ENCODE data around the gene LARP4.
"Not testable (repeated sequence)": the region's sequence is repeated elsewhere in the genome, so short reads cannot be mapped to it uniquely, and the experiment has no call there.

Gene LARP4

DNA sequence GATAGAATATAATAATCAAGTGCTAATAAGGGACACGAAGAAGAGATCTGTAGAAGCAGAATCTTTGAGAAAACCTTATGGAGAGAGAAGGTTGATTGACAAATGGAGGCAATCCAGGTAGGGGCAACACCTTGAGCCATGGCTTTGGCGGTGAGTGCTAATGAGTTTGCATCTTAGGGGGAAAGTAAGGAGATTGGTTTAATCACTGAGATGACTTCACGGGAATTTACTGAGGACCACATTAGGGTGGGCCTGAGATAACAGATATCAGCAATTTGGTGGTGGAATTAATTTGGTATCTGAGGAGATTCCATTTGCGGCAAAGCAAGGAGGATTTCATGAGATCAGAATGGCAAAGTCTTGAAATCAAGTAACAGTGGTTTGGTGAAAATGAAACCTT is 1.8 kb upstream of the LARP4 start:
- no peak for DNase-seq (ENCODE audit: low read depth)
- H3K4me3 ChIP-seq (ENCODE audit: low read depth, low read length) = no peak overlapping the region

DNA sequence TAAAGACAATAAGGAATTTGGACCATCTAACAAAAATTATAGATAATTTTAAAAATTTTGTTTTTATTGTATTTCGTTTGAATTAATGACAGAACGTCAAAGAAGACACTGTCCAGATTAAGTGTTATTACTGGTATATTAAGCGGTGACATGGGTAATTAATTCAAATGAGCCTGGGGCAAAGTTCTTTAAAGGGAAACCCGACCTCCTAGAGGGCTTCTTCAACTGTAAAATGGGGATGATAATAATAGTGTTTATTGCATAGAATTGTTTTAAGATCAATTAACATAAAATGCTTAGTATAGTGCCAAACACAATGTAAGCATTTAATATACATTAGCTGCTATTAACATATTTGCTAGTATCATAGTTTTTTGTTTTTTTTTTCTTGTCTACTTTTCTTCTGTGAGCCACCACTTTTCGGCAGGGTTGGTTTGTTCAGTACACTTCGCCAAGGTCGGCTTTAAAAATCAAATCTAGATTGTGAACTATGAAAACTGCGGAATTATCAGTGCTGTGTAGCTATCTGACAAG is 514 bp upstream of the LARP4 start:
- H3K4me3 ChIP-seq (ENCODE audit: low read depth, low read length) = peak overlapping the region; percentile 93
- no peak for DNase-seq (ENCODE audit: low read depth)

DNA sequence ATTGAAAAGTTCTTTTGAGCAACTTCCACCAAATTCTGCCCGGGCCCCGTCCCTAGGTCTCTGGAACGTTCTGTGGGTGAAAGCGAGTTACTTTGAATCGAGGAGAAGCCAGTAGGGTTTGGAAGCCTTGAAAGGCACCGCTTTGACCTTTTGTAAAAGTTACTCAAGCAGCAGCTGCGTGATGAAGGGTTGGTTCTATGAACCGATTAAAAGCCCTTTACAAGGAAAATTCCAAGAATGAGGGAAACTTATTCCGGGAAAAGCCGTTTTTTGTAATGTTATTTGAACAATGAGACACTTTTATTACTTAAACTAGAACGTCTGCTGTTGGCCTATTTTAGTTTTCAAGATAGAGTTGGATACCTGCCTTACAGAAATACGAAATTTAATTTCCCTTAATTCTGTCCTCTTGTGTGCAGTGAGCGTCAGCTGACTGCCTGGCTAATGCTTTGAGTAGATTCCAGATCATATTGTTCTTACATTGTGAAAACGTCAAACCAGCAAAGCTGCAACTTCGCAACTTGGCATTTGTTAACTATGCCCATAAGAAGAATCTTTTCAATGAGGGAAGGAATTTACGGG is 906 bp downstream of the LARP4 start:
- DNase-seq (ENCODE audit: low read depth) = no peak
- H3K4me3 ChIP-seq (ENCODE audit: low read depth, low read length) = peak overlapping the region; percentile 93

DNA sequence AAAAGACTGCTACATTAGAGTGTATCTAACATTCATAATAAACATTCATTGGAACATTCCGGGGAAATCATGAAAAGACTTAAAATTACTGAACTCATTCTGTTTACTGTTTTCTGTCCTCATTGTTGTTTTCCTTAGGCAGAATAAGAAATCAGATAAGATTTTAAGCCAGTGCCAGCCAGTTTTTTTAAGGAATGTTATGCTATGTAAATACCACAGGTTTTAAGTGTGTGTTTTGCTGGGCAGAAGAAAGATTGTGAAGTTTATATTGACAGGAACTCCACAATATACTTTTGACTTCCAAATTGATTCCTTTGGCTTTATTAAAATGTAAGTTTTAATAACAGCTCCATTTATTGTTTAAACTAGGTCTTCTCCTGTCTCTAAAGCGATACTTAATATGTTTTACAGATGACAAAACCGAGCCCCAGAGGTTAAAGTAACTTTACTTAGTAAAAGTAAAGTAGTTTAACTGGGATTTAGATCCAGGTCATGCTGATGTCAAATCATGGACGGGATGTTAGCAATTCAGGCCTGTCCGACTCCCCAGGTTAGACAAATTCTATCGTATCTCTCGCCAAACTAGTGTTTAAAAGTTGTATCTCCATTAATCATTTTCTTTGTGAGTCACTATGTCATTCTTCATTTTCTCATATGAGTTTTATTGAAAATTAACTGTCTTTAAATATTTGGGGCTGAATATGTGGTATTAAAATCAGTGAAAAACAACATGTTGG is 1.7 kb downstream of the LARP4 start:
- H3K4me3 ChIP-seq (ENCODE audit: low read depth, low read length) = peak overlapping the region; percentile 93
- no peak for DNase-seq (ENCODE audit: low read depth)

DNA sequence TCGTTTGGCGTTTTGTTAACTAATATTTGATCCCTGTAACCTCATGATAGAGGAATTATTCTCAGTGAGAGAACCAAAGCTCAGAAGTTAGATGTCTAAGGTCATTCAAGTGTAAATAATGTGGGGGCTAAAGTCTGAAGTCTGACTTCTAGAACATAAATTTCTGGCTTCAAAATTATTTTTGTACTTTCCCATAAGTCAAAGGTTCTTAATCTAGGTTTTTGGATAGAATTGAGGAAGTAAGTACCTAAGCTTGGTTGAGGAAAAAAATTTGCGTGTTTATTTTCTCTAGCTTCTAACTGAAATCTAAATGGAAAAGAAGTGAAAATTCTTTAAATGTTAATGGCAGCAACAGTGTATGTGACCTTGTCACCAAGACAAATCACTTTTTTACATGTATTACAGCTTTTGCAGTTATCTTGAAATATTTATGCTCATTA is 2.3 kb downstream of the LARP4 start:
- peak overlapping the region; percentile 93 for H3K4me3 ChIP-seq (ENCODE audit: low read depth, low read length)
- DNase-seq (ENCODE audit: low read depth) = no peak

DNA sequence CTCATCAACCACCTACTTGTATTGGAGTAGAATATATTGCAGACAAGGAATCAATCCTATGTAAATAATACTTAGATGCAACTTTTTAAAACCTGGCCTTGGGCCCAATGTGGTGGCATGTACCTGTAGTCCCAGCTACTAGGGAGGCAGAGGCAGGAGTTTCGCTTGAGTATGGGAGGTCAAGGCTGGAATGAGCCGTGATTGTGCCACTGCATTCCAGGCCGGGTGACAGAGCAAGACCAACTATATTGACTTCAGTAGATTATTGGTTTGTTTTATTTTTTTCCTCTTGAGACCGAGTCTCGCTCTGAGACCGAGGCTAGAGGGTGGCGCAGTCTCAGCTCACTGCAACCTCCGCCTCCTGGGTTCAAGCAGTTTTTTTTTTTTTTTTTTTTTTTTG is 3.6 kb downstream of the LARP4 start:
- DNase-seq (ENCODE audit: low read depth) = no peak
- no peak overlapping the region for H3K4me3 ChIP-seq (ENCODE audit: low read depth, low read length)

DNA sequence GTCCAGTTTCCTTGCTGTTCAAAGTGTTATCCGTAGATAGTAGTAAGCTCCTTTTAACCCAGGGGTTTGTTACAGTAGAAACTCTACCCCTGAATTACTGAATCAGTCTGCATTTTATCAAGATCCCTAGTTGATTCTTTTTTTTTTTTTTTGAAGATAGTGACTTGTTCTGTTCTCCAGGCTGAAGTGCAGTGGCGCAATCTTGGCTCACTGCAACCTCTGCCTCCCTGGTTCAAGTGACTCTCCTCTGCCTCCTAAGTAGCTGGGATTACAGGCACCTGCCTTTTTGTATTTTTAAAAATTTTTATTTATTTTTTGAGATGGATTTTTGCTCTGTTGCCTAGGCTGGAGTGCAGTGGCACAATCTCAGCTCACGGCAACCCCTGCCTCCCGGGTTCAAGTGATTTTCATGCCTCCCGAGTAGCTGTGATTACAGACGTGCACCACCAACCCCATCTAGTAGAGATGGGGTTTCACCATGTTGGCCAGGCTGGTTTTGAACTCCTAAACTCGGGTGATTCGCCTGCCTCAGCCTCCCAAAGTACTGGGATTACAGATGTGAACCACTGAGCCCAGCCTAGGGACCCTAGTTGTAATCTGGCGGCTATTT is 10.5 kb downstream of the LARP4 start:
- DNase-seq (ENCODE audit: low read depth) = no peak
- no peak overlapping the region for H3K4me3 ChIP-seq (ENCODE audit: low read depth, low read length)

DNA sequence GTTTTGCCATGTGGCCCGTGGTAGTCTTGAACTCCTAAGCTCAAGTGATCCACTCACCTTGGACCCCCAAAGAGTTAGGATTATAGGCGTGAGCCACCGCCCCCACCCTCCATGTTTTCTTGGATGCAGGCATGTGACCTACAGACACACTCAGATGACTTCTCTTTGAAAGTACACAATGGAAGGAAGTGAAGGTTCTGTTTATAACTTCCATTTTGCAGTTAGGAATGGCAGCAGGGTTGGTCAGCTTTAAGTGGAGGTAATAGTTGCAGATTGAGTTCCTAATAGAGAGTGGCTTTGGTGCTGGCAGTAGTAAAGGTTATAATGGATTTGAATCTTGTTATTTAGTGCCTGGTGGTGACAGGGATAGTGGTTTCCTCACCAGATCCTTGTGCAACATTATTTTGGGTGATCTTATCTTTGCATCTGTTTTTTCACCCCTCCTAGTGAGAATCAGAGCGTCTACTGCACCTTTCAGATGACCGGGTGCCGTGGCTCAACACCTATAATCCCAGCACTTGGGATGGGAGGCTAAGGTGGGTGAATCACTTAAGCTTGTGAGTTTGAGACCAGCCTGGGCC is 15.3 kb downstream of the LARP4 start:
- no peak for DNase-seq (ENCODE audit: low read depth)
- H3K4me3 ChIP-seq (ENCODE audit: low read depth, low read length) = no peak overlapping the region

DNA sequence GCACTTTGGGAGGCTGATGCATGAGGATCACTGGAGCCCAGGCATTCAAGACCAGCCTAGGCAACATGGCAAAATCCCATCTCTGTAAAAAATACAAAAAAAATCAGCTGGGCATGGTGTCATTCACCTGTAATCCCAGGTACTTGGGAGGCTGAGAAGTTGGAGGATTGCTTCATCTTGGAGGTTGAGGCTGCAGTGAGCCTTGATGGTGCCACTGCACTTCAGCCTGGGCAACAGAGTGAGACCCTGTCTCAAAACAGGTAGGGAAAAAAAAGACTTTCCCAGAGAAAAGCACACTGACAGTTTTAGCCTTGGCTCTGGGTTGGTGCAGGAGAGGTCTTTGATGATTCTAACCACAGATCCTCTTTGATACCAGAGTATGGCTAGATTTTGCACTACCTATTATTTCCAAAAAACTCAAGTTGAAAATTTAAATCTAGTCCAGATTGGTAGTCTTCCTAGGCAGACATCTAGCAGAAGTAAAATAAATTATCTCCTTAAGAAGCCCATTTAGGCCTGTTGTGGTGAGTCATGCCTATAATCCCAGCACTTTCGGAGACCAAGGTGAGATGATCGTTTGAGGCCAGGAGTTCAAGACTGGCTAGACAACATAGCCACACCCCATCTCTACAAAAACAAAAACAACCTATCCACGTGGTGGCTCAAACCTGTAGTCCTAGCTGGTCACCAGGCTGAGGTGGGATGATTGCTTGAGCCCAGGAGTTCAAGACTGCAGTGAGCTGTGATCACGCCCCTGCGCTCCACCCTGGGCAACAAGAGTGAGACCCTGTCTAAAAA is 18.6 kb downstream of the LARP4 start:
- H3K4me3 ChIP-seq (ENCODE audit: low read depth, low read length) = no peak overlapping the region
- no peak for DNase-seq (ENCODE audit: low read depth)

DNA sequence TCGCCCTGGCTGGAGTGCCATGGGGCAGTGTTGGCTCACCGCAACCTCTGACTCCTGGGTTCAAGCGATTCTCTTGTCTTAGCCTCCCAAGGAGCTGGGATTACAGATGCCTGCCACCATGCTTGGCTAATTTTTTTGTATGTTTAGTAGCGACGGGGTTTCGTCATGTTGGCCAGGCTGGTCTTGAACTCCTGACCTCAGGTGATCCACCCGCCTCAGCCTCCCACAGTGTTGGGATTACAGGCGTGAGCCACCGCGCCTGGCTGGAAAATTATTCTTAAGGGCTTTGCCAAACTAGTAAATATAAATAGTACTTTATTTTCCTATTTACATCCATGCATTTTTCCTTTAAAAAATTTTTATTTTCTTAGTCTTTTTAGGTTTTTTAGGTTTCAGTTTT is 22.2 kb downstream of the LARP4 start:
- not testable (repeated sequence) for H3K4me3 ChIP-seq (ENCODE audit: low read depth, low read length); DNase-seq (ENCODE audit: low read depth)

DNA sequence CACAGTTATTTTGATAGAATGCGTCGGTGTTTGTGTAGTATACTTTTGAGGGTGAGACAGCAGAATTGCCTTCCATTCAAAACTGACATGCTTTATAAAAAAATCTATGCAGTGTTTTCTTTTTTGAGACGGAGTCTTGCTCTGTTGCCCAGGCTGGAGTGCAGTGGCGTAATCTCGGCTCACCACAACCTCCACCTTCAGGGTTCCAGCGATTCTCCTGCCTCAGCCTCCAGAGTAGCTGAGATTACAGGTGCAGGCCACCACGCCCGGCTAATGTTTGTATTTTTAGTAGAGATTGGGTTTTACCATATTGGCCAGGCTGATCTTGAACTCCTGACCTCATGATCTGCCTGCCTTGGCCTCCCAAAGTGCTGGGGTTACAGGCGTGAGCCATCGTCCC is 22.7 kb downstream of the LARP4 start:
- DNase-seq (ENCODE audit: low read depth); H3K4me3 ChIP-seq (ENCODE audit: low read depth, low read length): not testable (repeated sequence)

DNA sequence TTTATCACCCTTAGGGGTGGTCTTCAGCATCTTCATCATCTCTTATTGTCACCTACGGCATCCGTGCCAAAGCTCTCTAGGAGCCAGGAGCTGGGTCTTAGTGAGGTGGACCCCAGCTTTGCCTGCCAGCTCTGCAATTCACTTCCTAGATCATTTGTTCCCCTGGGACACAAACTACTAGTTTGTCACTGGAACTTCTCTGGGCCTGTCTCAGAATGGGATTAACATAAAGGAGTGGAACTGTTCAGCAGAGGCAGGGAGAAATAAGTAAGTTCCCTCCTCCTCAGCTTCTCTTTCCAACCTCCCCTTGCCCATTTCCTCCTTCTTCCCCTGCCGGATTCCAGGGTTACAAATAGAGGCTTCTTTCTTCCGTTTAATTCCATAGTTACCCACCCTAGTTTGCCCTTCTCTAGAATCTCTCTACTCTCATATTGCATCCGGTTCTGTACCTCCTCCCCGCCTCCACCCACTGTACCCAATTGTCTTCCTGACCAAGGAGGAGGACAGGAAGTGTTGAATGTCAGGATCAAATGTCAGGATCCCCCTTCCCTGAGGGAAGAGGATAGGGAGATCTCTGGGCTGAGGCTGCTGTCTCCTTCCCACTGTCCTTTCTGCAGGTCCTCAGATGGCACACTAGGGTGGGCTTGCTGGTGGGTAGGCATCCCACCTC is 25.0 kb downstream of the LARP4 start:
- H3K4me3 ChIP-seq (ENCODE audit: low read depth, low read length) = no peak overlapping the region
- no peak for DNase-seq (ENCODE audit: low read depth)

DNA sequence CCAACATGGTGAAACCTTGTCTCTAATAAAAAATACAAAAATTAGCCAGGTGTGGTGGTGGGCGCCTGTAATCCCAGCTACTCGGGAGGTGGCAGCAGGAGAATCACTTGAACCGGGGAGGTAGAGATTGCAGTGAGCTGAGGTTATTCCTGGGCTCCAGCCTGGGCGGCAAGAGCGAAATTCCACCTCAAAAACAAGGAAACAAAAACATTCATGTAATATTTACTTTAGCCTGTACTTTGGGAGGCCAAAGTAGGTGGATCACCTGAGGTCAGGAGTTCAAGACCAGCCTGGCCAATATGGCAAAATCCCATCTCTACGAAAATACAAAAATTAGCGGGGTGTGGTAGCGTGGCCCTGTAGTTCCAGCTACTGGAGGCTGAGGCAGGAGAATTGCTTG is 31.0 kb downstream of the LARP4 start:
- not testable (repeated sequence) for H3K4me3 ChIP-seq (ENCODE audit: low read depth, low read length)

DNA sequence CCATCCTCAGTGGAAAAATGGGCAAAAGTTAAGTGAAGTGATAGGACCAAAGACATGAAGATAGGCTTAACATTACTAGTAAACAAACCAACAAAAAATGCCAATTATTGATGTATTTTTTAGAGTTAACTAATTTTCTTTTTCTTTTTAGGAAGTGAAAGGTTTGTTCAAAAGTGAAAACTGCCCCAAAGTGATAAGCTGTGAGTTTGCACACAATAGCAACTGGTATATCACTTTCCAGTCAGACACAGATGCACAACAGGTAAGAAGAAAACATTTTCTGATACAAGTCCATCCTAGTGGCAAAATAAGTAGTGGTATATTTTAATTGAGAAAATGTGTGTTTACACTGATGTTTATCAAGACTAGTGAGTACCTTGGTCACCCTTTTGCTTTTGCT is 39.6 kb downstream of the LARP4 start:
- H3K4me3 ChIP-seq (ENCODE audit: low read depth, low read length) = no peak overlapping the region
- DNase-seq (ENCODE audit: low read depth) = no peak

More for the DNA sequence above, 31.0 kb downstream of the LARP4 start:
- DNase-seq (ENCODE audit: low read depth) = not testable (repeated sequence)

DNA sequence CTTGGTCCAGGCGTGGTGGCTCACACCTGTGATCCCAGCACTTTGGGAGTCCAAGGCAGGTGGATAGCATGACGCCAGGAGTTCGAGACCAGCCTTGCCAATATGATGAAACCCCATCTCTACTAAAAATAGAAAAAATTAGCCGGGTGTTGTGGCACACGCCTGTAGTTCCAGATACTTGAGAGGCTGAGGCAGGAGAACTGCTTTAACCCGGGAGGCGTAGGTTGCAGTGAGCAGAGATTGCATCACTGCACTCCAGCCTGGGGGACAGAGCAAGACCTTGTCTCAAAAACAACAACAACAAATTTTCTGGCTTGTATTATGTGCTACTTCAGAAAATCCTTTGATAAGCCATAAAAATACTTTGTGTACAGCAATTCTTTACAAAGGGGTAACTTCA is 41.1 kb downstream of the LARP4 start:
- H3K4me3 ChIP-seq (ENCODE audit: low read depth, low read length) = no peak overlapping the region
- no peak for DNase-seq (ENCODE audit: low read depth)

DNA sequence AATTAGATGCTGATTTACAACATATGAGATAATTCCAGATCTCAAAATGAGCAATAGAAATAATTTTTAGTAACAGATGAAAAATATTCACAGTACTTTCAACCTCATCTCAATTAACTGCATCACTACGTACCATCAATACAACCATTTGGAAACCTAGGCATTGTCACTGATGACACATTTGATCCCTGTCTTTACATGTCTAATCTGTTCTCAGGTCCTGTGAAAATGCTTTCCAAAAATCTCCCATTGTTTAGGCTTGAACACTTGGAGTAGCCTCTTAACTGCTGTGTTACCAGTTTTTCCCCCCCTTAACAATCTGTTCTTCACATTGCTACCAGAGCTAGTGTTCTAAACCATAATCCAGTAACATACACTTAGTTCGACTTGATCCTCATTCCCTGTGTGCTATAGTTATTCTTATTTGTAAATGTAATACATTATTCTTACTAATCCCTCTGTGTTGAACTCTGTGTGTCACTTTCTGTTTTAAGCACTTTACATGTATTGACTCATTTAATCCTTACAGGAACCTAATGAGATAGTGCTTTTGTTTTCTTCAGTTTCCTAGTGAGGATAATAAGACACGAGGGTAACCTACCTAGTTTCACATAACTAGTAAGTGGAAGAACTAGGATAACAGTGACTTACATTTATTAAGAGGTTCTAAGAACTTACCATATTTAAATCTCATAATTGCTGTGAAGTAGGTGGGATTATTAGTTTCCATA is 41.7 kb downstream of the LARP4 start:
- no peak for DNase-seq (ENCODE audit: low read depth)
- no peak overlapping the region for H3K4me3 ChIP-seq (ENCODE audit: low read depth, low read length)

DNA sequence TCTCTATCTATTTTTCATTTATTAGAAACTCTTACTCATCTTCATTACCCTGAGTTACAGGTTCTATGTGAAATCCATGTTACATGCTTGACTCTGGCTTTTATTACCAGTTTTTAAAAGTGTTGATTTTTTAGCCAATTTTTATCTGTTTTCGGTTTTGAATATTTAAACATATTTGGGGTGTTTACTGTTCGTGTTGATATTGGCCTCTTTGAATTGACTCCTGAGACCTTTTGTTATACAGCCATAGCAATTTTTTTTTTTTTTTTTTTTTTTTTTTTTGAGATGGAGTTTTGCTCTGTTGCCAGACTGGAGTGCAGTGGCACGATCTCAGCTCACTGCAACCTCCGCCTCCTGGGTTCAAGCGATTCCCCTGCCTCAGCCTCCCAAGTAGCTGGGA is 49.0 kb downstream of the LARP4 start:
- DNase-seq (ENCODE audit: low read depth); H3K4me3 ChIP-seq (ENCODE audit: low read depth, low read length): not testable (repeated sequence)

DNA sequence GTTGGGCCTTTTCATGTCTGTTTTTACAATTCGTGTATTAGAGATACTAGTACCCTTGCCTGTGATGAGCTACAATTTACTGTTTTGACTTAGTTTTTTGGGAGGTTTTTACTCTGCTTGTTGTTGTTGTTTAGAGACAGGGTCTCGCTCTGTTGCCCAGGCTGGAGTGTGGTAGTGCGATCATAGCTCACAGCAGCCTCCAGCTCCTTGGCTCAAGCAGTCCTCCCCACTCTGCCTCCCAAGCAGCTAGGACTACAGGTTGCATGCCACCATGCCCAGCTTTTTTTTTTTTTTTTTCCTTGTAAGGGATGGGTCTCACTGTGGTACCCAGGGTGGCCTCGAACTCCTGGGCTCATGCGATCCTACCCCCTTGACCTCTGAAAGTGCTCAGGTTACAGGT is 52.1 kb downstream of the LARP4 start:
- DNase-seq (ENCODE audit: low read depth) = no peak

More for the DNA sequence above, 52.1 kb downstream of the LARP4 start:
- no peak overlapping the region for H3K4me3 ChIP-seq (ENCODE audit: low read depth, low read length)
